ENCODE measurements around the gene DPP6.

Gene DPP6

DNA sequence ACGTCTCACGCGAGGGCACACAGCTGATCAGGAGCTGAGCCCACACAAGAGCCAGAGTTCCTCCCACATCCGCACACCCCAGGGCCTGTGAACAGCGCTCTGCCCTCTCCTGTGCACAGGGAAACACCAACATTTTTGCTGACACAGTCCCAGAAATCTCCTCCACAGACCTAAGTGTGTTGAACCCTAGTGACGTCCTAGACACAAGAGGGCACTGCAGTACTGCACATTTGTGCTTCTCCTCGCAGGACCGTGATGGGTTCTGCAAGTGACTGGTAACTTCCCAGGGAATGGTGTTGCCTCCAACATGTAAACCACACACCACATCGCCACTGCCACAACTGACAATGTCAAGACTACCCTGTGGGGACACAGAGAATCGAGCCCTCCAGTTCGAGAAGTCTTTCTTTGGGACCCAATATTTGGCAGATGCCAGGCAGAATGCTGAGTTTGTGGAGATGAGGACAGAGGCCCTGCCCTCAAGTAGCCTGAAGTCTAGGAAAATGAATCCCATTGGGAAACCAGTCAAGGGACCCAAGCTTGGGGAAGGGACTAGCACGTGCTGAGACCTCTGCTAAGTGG is 780.5 kb downstream of the DPP6 start:
- H3K27me3 ChIP-seq (ENCODE audit: insufficient read depth, low read depth), result no peaks in the 10 kb centered on the region

DNA sequence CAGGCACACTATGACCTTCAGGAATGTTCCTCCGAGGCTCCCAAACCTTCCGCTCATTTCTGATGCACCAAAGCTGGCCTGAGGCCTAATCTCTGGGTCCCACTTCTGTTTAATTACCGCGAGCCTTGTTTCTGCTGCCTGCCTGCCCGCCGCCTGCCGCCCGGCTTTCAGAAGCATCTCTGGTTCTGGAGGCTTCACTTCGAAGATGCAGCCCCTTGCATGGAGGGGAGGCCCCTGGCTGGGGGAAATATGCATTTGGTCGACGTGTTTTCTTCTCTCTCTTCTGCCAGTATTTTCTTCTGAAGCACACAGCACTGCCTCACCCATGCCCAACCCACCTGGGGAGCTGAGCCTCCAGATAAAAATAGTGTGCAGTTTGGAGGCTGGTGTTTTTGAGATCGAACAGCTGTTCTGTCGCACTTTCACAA is 783.8 kb downstream of the DPP6 start:
- H3K27me3 ChIP-seq (ENCODE audit: insufficient read depth, low read depth), result no peaks in the 10 kb centered on the region
- no peak overlapping the region for H3K4me2 ChIP-seq
- no peaks in the 10 kb centered on the region for H3K79me2 ChIP-seq (ENCODE audit: insufficient read depth, low read depth)
- no peak overlapping the region for H3K27ac ChIP-seq
- H3K36me3 ChIP-seq (ENCODE audit: insufficient read depth), result no peaks in the 10 kb centered on the region
- no peak overlapping the region for H3K4me3 ChIP-seq (IDR thresholded peaks at IDR 0.05; ENCODE audit: insufficient read depth, low read depth, low read length)
- no peak overlapping the region for H3K9ac ChIP-seq
- TF ChIP-seq, protein P1, sequence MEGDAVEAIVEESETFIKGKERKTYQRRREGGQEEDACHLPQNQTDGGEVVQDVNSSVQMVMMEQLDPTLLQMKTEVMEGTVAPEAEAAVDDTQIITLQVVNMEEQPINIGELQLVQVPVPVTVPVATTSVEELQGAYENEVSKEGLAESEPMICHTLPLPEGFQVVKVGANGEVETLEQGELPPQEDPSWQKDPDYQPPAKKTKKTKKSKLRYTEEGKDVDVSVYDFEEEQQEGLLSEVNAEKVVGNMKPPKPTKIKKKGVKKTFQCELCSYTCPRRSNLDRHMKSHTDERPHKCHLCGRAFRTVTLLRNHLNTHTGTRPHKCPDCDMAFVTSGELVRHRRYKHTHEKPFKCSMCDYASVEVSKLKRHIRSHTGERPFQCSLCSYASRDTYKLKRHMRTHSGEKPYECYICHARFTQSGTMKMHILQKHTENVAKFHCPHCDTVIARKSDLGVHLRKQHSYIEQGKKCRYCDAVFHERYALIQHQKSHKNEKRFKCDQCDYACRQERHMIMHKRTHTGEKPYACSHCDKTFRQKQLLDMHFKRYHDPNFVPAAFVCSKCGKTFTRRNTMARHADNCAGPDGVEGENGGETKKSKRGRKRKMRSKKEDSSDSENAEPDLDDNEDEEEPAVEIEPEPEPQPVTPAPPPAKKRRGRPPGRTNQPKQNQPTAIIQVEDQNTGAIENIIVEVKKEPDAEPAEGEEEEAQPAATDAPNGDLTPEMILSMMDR (conservative IDR thresholded peaks at IDR 0.05; ENCODE audit: low read depth, low read length), result no peak
- H4K20me1 ChIP-seq (ENCODE audit: insufficient read depth), result no peaks in the 10 kb centered on the region
- H3K4me1 ChIP-seq (ENCODE audit: low read depth, poor library complexity, severe bottlenecking), result no peaks in the 10 kb centered on the region
- H2AFZ ChIP-seq (ENCODE audit: low read depth), result no peak overlapping the region

More for the DNA sequence above, 780.5 kb downstream of the DPP6 start:
- Histone ChIP-seq H2AFZ (ENCODE audit: low read depth) (no peak overlapping the region), H3K79me2 (ENCODE audit: insufficient read depth, low read depth) (no peaks in the 10 kb centered on the region), H3K9ac (no peak overlapping the region), H3K27ac (no peak overlapping the region), H4K20me1 (ENCODE audit: insufficient read depth) (no peaks in the 10 kb centered on the region), H3K4me1 (ENCODE audit: low read depth, poor library complexity, severe bottlenecking) (no peaks in the 10 kb centered on the region), H3K4me2 (no peak overlapping the region), H3K4me3 (IDR thresholded peaks at IDR 0.05; ENCODE audit: insufficient read depth, low read depth, low read length) (no peak overlapping the region), H3K36me3 (ENCODE audit: insufficient read depth) (no peaks in the 10 kb centered on the region)
- TF ChIP-seq, protein P1 (conservative IDR thresholded peaks at IDR 0.05; ENCODE audit: low read depth, low read length), result no peak

DNA sequence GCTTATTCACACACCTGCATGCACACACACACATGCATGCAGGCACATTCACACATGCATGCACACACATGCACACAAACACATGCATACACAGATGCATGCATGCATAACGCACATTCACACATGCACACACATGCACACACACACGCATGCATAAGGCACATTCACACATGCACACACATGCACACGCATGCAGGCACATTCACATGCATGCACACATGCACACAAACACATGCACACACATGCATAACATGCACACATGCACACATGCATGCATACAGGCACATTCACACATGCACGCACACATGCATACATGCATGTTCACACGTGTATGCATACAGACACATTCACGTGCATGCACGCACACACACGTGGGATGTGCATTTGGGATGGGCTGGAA is 784.9 kb downstream of the DPP6 start:
- TF ChIP-seq, protein P1 (conservative IDR thresholded peaks at IDR 0.05; ENCODE audit: low read depth, low read length), result no peak
- H3K27me3 ChIP-seq (ENCODE audit: insufficient read depth, low read depth), result no peaks in the 10 kb centered on the region
- H3K4me2 ChIP-seq, result no peak overlapping the region
- no peaks in the 10 kb centered on the region for H4K20me1 ChIP-seq (ENCODE audit: insufficient read depth)
- no peak overlapping the region for H3K4me3 ChIP-seq (IDR thresholded peaks at IDR 0.05; ENCODE audit: insufficient read depth, low read depth, low read length)
- no peaks in the 10 kb centered on the region for H3K4me1 ChIP-seq (ENCODE audit: low read depth, poor library complexity, severe bottlenecking)
- no peak overlapping the region for H3K27ac ChIP-seq
- H3K9ac ChIP-seq, result no peak overlapping the region
- no peaks in the 10 kb centered on the region for H3K36me3 ChIP-seq (ENCODE audit: insufficient read depth)
- no peak overlapping the region for H2AFZ ChIP-seq (ENCODE audit: low read depth)
- H3K79me2 ChIP-seq (ENCODE audit: insufficient read depth, low read depth), result no peaks in the 10 kb centered on the region

DNA sequence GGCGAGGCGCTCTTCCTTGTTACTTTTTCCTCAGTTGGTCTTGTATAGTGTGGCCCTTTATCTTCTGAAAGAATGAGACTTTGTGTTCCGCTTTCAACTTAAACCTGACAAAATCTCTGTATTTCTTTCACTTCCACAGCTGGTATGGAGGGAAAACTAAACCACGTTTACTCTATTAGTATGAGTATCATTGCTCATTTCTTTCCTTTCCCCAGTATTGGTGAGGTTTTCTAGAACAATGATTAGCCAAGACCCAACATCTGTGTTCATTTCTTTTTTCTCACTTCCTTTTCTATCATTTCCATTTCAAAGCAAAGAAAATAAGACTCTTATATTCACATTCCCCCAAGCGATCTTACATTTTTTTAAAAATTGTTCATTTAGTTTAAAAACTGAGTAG is 785.4 kb downstream of the DPP6 start:
- Histone ChIP-seq H2AFZ (ENCODE audit: low read depth) (no peak overlapping the region), H3K4me1 (ENCODE audit: low read depth, poor library complexity, severe bottlenecking) (no peaks in the 10 kb centered on the region), H3K27me3 (ENCODE audit: insufficient read depth, low read depth) (no peaks in the 10 kb centered on the region), H3K4me2 (no peak overlapping the region), H3K4me3 (IDR thresholded peaks at IDR 0.05; ENCODE audit: insufficient read depth, low read depth, low read length) (no peak overlapping the region), H3K36me3 (ENCODE audit: insufficient read depth) (no peaks in the 10 kb centered on the region), H3K27ac (no peak overlapping the region), H4K20me1 (ENCODE audit: insufficient read depth) (no peaks in the 10 kb centered on the region), H3K79me2 (ENCODE audit: insufficient read depth, low read depth) (no peaks in the 10 kb centered on the region), H3K9ac (no peak overlapping the region)
- TF ChIP-seq, protein P1 (conservative IDR thresholded peaks at IDR 0.05; ENCODE audit: low read depth, low read length), result no peak
